ENCODE data around the gene C5.

Gene C5

DNA sequence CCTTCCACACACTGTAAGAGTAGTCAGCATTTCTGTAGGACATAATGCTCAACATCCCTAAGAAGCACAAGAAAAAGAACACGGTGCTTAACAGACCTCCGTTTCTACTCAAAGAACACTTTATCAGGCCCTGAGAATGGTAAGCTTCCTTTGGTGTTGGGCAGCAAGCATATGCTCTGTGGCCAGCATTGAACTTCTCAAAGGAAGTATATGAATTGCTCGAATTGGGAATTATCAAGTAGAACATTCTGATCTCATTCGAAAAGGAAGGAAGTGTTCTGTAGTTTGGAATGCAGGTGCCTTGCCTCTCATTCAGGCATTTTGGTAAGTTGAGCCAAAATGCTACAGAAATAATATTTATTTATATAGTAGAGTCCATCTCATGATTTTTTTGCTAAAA is 61.0 kb downstream of the C5 start:
- TF ChIP-seq, protein P1, sequence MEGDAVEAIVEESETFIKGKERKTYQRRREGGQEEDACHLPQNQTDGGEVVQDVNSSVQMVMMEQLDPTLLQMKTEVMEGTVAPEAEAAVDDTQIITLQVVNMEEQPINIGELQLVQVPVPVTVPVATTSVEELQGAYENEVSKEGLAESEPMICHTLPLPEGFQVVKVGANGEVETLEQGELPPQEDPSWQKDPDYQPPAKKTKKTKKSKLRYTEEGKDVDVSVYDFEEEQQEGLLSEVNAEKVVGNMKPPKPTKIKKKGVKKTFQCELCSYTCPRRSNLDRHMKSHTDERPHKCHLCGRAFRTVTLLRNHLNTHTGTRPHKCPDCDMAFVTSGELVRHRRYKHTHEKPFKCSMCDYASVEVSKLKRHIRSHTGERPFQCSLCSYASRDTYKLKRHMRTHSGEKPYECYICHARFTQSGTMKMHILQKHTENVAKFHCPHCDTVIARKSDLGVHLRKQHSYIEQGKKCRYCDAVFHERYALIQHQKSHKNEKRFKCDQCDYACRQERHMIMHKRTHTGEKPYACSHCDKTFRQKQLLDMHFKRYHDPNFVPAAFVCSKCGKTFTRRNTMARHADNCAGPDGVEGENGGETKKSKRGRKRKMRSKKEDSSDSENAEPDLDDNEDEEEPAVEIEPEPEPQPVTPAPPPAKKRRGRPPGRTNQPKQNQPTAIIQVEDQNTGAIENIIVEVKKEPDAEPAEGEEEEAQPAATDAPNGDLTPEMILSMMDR (IDR thresholded peaks at IDR 0.05; ENCODE audit: borderline replicate concordance, control extremely low read depth, extremely low read depth, insufficient read depth, missing control alignments) = no peak
- in situ Hi-C loops (cut with MboI; ENCODE audit: low sequenced_read_pairs, unreplicated experiment) = loop anchor here (10.0 kb wide), 1 partner anchor 76 kb away; no protein-coding TSS in a partner anchor
- DNase-seq (ENCODE audit: low spot score) = no peak

DNA sequence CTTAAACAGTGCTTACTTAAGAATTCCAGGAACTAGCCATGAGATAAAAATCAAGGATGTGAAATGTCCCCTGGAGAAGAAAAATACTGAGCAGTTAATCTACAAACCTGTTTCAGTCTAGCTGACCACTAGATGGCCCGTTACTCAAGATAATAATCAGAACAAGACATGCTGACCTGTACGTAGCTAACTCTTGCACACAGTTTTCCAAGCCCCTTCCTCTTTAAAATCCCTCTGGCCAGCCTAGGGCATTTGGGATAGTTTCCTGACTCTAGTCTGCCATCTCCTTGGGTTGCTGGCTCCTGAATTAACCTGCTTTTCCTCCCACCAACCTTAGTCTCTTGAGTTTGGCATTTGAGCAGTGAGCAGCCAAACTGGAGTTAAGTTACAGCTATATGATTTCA is 64.3 kb downstream of the C5 start:
- TF ChIP-seq, protein P1 (IDR thresholded peaks at IDR 0.05; ENCODE audit: borderline replicate concordance, control extremely low read depth, extremely low read depth, insufficient read depth, missing control alignments) = peak; percentile 42
- DNase-seq (ENCODE audit: low spot score) = peak; percentile 50
- in situ Hi-C loops (cut with MboI; ENCODE audit: low sequenced_read_pairs, unreplicated experiment) = loop anchor here (10.0 kb wide), 1 partner anchor 79 kb away; no protein-coding TSS in a partner anchor

DNA sequence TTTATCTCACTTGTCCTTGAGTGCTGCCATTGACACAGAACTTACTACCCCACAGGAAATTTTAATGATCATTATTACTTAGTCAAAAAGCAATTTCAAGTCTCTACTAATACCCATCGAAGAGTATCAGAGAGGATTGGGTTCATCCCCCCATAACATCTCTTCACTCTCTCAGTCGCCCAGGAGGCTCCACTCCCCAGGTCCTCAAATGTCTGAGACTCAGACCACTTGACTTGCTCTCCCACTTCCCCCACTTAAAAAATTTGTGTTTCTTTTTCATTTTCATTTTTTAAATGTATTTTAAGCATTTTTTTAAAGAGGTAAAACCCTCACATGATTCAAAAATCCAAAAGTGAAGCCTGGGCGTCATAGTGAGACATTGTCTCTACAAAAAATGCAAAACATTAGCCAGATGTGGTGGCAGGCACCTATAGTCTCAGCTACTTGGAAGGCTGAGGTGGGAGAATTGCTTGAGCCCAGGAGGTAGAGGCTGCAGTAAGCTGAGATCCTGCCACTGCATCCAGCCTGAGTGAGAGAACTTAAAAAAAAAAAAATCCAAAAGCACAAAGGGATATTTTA is 66.7 kb downstream of the C5 start:
- in situ Hi-C loops (cut with MboI; ENCODE audit: low sequenced_read_pairs, unreplicated experiment) = loop anchor here (10.0 kb wide), 1 partner anchor 81 kb away; no protein-coding TSS in a partner anchor
- DNase-seq (ENCODE audit: low spot score) = peak; percentile 28

DNA sequence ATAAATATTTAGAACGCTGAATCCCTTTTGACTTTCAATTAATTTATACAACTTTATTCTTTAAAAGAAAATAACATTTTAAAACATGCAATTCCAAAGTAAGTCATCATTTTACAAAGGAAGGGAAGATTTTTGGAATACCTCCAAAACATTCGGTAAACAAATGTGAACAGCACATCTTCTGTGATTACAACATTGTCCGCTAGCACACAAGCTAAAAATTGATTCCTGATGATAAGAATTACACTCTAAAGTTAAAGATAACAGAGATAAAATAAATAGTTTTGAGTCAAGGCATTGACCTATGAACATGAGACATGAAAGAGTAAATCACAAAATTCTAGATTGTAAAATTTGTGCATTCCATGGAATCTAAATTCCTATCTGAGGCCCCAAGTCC is 67.2 kb downstream of the C5 start:
- TF ChIP-seq, protein P1 (IDR thresholded peaks at IDR 0.05; ENCODE audit: borderline replicate concordance, control extremely low read depth, extremely low read depth, insufficient read depth, missing control alignments) = no peak
- in situ Hi-C loops (cut with MboI; ENCODE audit: low sequenced_read_pairs, unreplicated experiment) = loop anchor here (10.0 kb wide), 1 partner anchor 82 kb away; no protein-coding TSS in a partner anchor
- no peak for DNase-seq (ENCODE audit: low spot score)

More for the DNA sequence above, 66.7 kb downstream of the C5 start:
- TF ChIP-seq, protein P1 (IDR thresholded peaks at IDR 0.05; ENCODE audit: borderline replicate concordance, control extremely low read depth, extremely low read depth, insufficient read depth, missing control alignments) = no peak

DNA sequence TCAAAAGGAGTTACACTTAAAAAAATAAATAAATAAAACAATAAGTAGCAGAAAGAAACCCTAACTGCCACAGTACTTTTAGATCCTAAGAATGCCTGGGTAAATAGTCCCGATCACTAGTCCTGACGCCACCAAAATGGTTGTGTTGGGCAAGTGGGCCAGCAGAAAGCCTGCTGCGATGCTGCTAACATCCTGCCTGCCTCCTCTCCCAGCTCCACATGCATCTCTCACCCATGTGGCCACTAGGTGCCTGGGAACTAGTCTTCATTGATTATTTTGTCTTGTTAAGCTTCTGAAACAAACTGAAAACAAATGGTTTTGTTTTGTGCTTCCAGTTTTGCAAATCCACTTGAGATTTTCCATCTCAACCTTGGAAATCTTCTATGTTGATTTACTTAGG is 69.1 kb downstream of the C5 start:
- in situ Hi-C loops (cut with MboI; ENCODE audit: low sequenced_read_pairs, unreplicated experiment) = loop anchor here (10.0 kb wide), 1 partner anchor 84 kb away; no protein-coding TSS in a partner anchor
- DNase-seq (ENCODE audit: low spot score) = no peak
- TF ChIP-seq, protein P1 (IDR thresholded peaks at IDR 0.05; ENCODE audit: borderline replicate concordance, control extremely low read depth, extremely low read depth, insufficient read depth, missing control alignments) = no peak

DNA sequence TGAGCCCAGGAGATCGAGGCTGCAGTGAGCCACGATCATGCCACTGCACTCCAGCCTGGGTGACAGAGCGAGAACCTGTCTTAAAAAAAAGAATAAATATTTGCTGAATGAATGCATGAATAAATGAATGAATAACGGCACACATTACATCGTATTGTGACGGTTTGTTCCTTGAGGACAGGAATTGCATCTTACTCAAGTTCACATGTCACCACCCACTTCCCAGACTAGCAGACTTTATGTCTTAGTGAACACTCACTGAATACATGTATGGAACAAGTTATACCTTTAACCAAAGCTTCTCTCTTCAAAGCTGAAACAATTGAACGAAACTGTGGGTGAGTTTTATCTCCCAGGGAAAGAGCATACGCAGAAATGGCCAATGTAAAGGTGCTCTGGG is 70.3 kb downstream of the C5 start:
- in situ Hi-C loops (cut with MboI; ENCODE audit: low sequenced_read_pairs, unreplicated experiment) = loop anchor here (10.0 kb wide), 1 partner anchor 85 kb away; no protein-coding TSS in a partner anchor
- TF ChIP-seq, protein P1 (IDR thresholded peaks at IDR 0.05; ENCODE audit: borderline replicate concordance, control extremely low read depth, extremely low read depth, insufficient read depth, missing control alignments) = no peak
- DNase-seq (ENCODE audit: low spot score) = no peak

Data from GM13976 (cell line).